HepG2 (cell line): ENCODE data around the gene CAPS. TPM values are rescaled to one million over a fixed set of nuclear protein-coding genes. Genes with fewer than 3 reads are reported as not detected.

ENCODE experiments used
- EED ChIP-seq: sonication (generic); formaldehyde crosslinking; IDR thresholded peaks from 2 replicates; pipeline ENCODE4 v1.5.0; 2020; ENCODE audit warnings: mild to moderate bottlenecking, missing genetic modification reagents
- HMGA1 ChIP-seq: sonication (generic); formaldehyde crosslinking; conservative IDR thresholded peaks from 2 replicates; pipeline ENCODE4 v1.4.0; 2020; ENCODE audit warnings: missing genetic modification reagents
- MED1 ChIP-seq: sonication (generic); formaldehyde crosslinking; IDR thresholded peaks from 2 replicates; pipeline ENCODE4 v1.4.0; 2020; ENCODE audit warnings: missing genetic modification reagents
- PHF21A ChIP-seq: sonication (generic); formaldehyde crosslinking; IDR thresholded peaks from 2 replicates; pipeline ENCODE4 v1.5.0; 2020; ENCODE audit warnings: mild to moderate bottlenecking, missing genetic modification reagents
- RFXAP ChIP-seq: sonication (generic); formaldehyde crosslinking; IDR thresholded peaks from 2 replicates; pipeline ENCODE4 v1.4.0; 2020; ENCODE audit warnings: missing genetic modification reagents, borderline replicate concordance
- RXRB ChIP-seq: IDR thresholded peaks from 2 replicates; pipeline ENCODE4 v1.6.1; 2016; ENCODE audit warnings: borderline replicate concordance, missing genetic modification reagents, missing compliant biosample characterization
- THAP7 ChIP-seq: sonication (generic); formaldehyde crosslinking; IDR thresholded peaks from 2 replicates; pipeline ENCODE4 v1.8.1; 2023; ENCODE audit warnings: mild to moderate bottlenecking, missing genetic modification reagents
- TOE1 ChIP-seq: sonication (generic); formaldehyde crosslinking; IDR thresholded peaks from 2 replicates; pipeline ENCODE4 v1.4.0; 2020; ENCODE audit warnings: mild to moderate bottlenecking, missing genetic modification reagents
- YEATS4 ChIP-seq: sonication (generic); formaldehyde crosslinking; IDR thresholded peaks from 2 replicates; pipeline ENCODE4 v1.4.0; 2020; ENCODE audit warnings: missing genetic modification reagents, borderline replicate concordance
- ZNF142 ChIP-seq: sonication (generic); formaldehyde crosslinking; IDR thresholded peaks from 2 replicates; pipeline ENCODE4 v1.4.0; 2020; ENCODE audit warnings: missing genetic modification reagents
- ZNF292 ChIP-seq: sonication (generic); formaldehyde crosslinking; IDR thresholded peaks from 2 replicates; pipeline ENCODE4 v1.8.1; 2022; ENCODE audit warnings: mild to moderate bottlenecking, low read depth, missing genetic modification reagents, borderline replicate concordance
- ZNF609 ChIP-seq: sonication (generic); formaldehyde crosslinking; IDR thresholded peaks from 2 replicates; pipeline ENCODE4 v1.4.0; 2020; ENCODE audit warnings: mild to moderate bottlenecking, missing genetic modification reagents, borderline replicate concordance
- ZNF710 ChIP-seq: sonication (generic); formaldehyde crosslinking; IDR thresholded peaks from 2 replicates; pipeline ENCODE4 v1.5.0; 2020; ENCODE audit warnings: mild to moderate bottlenecking, missing genetic modification reagents, borderline replicate concordance
- polyA plus RNA-seq, 8 experiments: library from polyadenylated mRNA; depleted of rRNA in 3 of 8; stranded (reverse) in 7 of 8; unstranded in 1 of 8; fragments of >200 nt; fragmentation: Illumina TruSeq in 4 of 8; extraction: Trizol in 4 of 8; gene quantifications; 2 replicates each; pipeline versions ENCODE4 v1.2.1 to v1.2.3, GENCODE V29; 2011 to 2016; ENCODE audit warnings: low read depth in 4 of 8, missing spikeins in 1 of 8, mixed read lengths in 1 of 8; ENCODE audit not compliant: insufficient read depth in 1 of 8
- total RNA-seq, 5 experiments: library from RNA; depleted of rRNA; stranded (reverse); fragments of >200 nt; fragmentation: Illumina TruSeq; extraction: Trizol; gene quantifications; 2 replicates each; pipeline ENCODE4 v1.2.3, GENCODE V29; 2016; ENCODE audit warnings: low read depth in 1 of 5

The CAPS gene
- total and polyA plus RNA-seq, 2 of the 13 experiments (the other 11 are each of a cell fraction or from before 2014, with no cell fraction given) = 3.1 TPM

- no peak for TF ChIP-seq ZNF609 (CRISPR knock-in tag)
- no peak for TF ChIP-seq ZNF142 (CRISPR knock-in tag)
- peak; percentile 29 for TF ChIP-seq RXRB (CRISPR knock-in tag)
- peak; percentile 56 for TF ChIP-seq MED1
- peak; percentile 28; the same call in 1 of the 2 replicates for TF ChIP-seq YEATS4 (CRISPR knock-in tag)
- 0 out of 2 replicates have a peak, but pooled peaks have one; percentile 25 for TF ChIP-seq PHF21A
- no peak for TF ChIP-seq RFXAP (CRISPR knock-in tag)
- TF ChIP-seq ZNF710 (CRISPR knock-in tag) = no peak
- TF ChIP-seq EED = no peak
- TF ChIP-seq THAP7 (CRISPR knock-in tag) = 0 out of 2 replicates have a peak, but pooled peaks have one; percentile 13
- no peak for TF ChIP-seq HMGA1 (CRISPR knock-in tag)
- peak; percentile 74; the same call in 1 of the 2 replicates for TF ChIP-seq ZNF292 (CRISPR knock-in tag)
- no peak for TF ChIP-seq TOE1
These were observed 46.2 kb downstream of the CAPS start (continued) for GRCh38 chr19:5960005-5961001.
